H4 (cell line): ENCODE measurements around the gene DUSP23. TPM values are rescaled to one million over a fixed set of nuclear protein-coding genes. Genes with fewer than 3 reads are reported as not detected.

Experiments used
- DNase-seq: peaks from one replicate; pipeline ENCODE4 v3.0.0-alpha.2; 2015; ENCODE audit warnings: low spot score
- total RNA-seq: library from RNA; depleted of rRNA; stranded (reverse); fragments of >200 nt; shearing (Covaris generic); gene quantifications from 2 replicates; pipeline ENCODE4 v1.2.3, GENCODE V29; 2014

The DUSP23 gene
- total RNA-seq, 1 experiment from 2014 or later: 14.8 TPM

DNA sequence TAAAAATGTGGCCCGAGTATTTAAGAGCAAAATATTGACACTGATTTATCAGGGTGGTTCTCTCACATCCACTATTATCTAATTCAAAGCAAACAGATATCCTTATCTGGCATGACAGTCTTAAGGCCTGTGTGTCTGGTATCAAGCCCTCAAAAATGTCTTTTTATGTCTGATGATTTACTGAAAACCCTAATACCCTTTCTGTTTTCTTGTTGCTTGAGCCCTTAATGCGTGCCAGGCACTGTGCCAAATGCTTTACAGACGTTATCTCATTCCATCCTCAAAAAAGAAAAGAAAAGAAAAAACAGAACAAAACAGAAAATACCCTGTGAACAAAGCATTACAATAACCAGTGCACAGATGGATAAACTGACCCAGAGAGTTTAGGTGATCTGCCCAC, 5.7 kb downstream of the DUSP23 start:
- DNase-seq: no peak

DNA sequence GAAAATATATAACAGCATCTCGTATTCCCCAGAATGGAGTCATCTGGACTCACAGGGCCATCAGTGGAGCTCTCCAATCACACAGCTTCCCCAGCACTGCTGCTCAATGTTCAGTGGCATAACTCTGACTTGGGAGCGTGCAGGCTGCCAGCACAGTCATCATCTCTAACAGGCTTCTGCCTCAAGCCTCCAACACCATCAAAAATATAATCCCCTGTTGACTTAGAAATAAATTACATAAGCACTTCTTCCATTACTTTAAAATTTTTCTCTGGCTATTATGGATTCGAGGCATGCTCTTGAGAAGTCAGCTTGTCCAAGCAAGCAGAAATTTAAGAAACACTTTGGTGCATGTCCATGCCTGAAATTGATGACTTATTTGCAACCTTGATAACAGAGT, 6.2 kb downstream of the DUSP23 start:
- no peak for DNase-seq

DNA sequence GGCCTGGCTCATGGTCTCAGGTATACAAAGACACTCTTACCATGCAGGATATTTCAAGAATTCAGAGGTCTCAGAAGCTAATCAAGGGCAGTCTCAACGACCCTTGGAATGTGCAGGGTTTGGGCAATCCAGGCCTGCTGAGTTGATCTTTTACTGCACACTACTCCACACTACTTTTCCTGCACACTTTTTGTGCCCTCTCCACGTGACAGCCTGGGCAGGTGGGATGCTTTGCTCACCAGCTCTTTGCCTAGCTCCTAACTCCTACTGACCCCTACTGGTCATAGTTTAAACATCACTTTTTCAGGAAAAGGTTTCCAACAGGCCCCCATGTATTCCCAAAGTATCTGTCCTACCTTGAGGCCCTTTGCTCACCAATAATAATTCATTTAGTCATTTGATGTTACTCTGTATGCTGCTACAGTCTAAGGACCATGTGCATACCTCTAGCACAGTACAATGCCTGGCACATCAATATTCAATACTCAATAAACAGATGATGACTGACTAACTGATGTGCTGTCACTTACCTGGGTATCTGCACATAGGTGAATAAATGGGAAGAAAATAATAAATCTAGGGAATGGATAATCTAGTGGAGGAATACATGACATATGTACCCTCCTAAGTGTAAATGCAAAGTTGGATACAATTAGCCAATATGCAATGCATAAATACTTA, 9.6 kb downstream of the DUSP23 start:
- DNase-seq: peak; percentile 31

DNA sequence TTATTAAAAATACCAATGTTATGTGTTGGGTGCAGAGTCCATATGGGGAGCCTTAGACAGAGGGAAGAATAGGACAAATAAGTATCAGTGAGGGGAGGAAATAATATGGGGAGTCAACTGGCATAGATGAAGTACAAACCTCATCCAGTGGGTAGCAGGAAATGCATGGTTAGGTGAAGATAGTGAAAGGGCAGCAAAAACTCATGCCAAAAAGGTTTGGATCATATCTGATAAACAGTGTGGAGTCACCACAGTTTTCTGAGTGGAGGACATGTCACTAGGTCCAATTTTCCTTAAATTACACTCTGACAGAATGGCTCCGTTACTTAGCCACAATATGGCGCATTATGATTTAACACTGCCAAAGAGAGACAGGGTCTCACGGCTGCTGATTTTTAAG, 10.3 kb downstream of the DUSP23 start:
- DNase-seq: no peak

DNA sequence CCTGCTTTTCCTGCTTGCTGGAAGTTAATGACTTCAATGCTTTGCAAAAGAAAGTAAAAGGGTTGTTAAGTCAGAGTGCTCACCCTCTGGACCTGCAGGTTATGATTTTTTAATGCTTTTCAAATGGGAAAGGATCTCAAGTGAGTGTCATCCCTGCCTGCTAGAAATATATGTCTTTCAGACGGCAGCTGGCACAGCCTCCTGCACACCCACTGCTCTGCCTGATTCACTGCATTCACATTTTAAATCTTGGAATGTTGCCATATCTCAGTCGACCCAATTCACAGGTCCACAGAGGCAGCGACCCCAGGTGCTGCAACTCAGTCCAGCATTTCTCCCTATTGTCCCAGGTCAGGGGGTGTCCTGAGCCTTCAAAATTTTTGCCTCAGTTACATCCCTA, 10.7 kb downstream of the DUSP23 start:
- no peak for DNase-seq

DNA sequence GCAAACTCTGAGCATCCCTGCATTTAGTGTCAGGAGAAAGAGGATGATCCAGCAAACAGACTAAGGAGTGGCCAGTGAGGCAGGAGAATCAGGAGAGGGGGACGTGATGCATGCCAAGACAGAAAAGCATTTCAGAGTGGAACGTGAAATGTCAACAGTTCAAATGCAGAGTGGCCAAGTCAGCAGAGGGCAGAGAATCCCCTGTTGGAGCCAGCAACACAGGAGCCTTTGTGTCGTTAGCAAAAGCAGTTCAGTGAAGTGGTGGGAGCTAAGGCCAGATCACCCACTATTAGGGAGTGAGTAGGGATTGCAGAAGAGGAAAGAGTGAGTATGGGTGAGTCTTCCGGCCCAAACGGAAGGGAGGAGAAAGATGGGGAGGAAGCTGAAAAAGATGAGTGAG, 14.8 kb downstream of the DUSP23 start:
- no peak for DNase-seq

DNA sequence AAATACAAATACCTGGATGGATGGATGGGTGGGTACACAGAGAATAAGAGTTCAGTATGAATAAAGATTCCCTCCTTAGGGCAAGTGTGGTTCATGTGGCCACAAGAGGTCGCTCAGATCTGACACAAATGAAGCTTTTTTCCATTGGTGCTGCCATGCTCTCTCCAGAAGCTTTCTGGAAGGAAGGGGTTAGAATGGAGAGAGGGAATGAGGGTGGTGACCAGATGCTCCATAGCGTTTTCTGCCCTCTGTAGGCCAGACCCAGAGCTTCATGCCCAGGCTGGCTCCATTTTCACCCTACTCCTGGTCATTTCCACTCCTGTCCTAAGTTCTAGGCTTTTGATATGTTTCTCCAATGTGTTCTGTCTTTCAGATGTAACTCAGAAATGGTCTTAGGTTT, 18.1 kb downstream of the DUSP23 start:
- DNase-seq: peak; percentile 89

DNA sequence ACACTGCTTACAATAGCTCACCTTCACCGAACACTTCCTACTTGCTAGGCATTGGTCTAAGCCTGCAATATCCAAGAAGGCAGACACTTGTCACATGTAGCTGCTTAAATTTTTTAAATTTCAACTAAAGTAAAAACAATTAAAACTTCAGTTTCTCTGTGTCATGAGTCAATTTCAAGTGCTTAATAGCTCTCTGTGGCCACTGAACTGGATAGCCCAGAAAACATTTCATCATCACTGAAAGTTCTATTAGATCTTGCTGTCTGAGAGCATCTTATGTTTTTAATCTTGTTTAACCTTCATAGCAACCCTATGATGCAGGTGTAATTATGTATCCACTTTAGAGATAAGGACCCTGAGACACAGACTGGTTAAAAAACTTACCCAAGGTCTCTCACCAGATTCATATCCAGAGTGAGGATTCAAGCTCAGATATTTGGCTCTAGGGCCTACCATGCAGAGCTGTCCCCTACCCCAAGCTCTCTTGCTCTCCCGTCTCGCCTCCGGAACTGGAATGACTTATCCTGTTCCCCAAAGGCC, 18.8 kb downstream of the DUSP23 start:
- DNase-seq: no peak

DNA sequence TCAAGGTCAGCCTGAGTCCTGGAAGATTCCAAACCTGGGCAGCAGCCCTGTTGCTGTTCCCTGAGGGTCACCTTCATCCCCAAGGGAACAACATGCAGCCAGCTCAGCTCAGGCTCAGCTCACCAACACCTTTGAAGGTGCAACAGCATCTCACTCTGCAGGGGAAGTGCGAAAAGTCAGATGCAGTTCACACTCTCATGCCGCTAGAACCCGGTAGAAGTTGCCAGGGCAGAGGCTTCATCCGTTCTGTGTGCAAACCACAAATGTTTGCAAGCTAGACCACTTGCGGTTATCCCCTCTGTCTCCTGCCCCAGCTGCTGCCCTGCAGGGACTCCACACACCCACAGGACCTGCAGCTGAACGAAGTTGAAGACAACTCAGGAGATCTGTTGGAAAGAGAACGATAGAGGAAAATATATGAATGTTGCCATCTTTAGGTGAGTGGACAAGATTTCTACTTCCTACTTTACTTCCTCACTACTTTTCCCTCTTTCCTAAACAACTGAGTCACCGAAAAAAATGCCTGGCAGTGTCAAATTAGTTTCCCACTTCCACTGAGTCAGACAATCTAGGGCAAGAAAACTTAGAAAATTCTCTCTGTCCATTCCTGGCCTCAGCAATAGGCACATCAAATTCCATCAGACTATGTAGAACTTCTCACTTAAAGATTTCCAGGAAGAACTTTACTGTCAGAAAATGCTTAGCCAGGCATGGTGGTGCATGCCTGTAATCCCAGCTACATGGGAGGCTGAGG, 19.6 kb downstream of the DUSP23 start:
- DNase-seq: peak; percentile 17

DNA sequence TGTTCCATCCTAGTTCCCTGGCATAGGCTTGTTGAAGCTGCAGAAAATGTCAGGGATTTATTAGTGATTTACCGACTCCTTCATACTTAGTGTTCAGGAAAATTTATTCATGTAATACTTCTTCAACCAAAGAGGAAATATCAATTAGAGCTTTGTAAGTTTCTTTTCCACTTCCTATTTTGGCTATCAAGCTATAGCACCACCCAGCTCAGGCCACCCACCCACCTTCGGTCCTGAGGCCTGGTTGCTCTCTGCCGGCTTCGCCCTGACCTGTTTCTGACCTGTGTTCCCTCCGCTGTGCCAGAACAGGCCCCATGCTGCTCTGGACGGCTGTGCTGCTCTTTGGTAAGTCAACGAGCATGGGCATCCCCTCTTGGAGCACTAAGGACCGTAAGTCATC, 21.3 kb downstream of the DUSP23 start, which contains the start of gene FCRL6:
Gene FCRL6, plus strand, starts transcription at position 250 of the 400 bp plus-strand sequence. Its CDS starts 65 bp downstream, at position 315.
- DNase-seq: no peak

DNA sequence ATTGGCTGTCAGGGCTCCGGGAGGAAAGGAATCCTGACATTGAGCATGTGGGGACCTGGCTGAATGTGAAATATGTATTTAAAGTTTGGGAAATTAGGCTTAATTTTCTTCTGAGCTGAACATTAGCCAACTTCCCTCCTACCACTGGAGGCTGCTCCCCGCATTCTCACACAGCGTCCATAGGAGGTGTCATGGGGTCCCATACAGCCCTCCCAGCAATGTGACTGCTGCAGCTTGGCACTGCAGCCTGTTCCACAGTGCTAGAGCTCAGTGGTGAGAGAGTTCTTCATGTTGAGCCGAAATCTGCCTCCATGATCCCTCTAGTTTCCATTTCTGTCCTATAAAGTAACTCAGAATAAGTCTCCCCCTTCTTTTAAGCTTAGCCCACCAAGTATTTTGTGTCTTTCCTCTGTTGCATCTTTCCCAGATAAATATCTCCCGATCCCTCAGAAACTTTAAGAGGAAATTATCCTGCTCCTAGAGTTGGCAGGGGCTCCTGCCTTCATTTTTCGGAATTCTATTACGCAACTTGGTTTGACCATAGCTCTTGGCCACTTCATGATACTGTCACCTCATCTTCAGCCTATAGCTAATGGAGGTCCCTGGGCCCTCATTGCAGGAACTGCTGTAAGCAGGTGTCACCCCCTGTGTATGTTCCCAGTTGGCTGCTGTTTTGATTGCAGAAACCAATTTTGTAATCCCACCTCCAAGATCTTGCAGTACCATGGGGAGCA, 23.4 kb downstream of the DUSP23 start:
- no peak for DNase-seq

DNA sequence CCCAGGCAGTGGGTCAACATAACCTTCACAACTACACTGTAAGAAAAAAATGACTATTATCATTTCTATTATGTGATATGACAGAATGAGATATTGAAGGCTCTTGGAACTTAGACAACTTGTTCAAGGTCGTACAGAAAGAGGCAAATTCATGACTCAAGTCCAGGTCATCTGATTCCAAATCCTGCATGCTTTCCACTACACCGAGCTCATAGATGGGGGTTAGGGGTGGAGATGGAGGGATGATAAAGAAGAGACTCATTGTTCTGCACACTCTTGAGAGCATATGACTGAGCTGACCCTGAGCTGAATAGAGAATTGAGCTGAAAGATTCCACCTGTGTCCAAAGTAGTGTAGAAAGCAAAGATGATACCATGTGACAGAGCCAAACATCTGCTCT, 24.2 kb downstream of the DUSP23 start:
- DNase-seq: no peak

DNA sequence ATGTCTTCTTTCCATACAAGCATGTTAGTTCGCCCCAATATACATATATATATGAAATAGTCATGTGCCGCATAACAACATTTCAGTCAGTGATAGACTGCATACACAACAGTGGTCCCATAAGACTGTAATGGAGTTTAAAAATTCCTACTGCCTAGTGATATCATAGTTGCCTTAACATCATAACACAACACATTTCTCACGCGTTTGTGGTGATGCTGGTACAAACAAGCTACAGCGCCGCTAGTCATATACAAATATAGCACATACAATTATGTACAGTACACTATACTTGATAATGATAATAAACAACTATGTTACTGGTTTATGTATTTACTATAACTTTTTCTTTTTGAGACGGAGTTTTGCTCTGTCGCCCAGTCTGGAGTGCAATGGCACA, 35.2 kb downstream of the DUSP23 start:
- no peak for DNase-seq

DNA sequence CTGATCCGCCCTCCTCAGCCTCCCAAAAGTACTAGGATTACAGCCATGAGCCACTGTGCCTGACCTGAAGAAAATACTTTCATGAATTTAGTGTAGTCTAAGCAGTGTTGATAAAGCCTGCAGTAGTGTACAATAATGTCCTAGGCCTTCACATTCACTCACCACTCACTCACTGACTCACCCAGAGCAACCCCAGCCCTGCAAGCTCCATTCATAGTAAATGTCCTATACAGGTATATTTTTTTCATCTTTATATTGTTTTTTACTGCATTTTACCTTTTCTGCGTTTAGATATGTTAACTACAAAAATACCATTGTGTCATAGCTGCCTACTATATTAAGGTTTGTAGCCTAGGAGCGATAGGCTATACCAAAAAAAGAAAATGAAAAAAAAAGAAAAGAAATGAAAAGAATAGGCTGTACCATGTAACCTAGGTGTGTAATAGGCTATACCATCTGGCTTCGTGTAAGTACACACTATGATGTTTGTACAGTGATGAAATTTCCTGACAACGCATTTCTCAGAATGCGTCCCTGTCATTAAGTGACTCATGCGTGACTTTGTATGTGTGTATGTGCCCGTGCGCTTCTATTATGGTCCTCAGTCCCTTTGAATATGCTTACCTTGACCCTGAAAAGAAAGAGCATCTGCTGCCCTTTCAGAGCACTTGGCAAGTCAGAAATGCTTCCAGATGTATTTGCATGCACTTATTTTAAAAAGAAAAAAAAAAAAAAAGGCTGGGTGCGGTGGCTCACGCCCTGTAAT, 36.7 kb downstream of the DUSP23 start:
- DNase-seq: peak; percentile 61

DNA sequence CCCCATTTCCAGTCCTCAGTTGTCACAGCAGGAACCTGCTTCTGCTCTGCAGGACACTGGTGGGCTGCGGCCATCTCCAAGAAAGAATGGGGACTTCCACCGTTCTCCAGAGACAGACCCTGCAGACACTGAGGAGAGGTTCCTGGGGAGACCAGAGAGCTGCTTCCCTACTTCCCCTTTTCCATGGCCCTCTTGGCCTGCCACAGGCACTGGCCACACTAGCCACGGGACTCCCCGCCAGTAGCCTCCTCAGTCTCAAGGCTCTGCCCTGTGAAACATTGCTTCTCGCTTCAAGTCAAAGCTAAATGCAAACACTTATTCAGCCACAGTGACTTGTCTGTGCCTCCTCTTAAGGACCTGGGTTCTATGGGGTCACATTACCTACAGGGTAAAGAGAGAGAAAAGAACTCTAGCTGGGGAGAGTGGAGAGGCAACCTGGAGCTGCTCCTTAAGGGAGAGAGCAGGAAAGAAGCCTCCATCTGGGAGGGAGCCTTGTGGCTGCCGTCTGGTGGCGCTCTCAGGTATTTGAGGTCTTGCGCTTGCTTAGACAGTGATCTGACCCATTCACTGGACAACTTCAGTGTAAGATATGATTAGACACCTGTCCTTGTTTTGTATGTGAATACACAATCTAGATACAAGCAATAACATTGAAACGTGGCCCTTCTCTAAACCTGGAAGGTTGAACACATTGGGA, 40.6 kb downstream of the DUSP23 start:
- DNase-seq: no peak

DNA sequence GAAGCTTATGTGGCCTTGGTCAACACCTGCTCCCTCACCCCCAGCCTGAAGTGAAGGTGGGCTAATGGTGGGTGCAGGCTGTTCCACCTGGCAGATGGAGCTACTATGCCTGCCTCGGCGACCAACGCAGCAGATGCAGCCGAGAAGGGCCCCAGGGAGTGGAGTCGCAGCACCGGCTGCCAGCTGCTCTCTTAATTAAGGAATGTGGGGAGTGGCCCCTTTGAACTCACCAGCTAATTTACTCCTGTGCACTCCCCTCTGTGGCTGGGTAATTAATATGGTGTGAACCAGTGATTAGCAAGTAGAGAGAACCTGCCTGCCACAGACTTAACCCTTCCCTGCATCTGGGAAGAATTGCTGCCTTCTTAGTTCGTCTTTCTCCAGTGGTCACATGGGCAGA, 42.6 kb downstream of the DUSP23 start:
- no peak for DNase-seq

DNA sequence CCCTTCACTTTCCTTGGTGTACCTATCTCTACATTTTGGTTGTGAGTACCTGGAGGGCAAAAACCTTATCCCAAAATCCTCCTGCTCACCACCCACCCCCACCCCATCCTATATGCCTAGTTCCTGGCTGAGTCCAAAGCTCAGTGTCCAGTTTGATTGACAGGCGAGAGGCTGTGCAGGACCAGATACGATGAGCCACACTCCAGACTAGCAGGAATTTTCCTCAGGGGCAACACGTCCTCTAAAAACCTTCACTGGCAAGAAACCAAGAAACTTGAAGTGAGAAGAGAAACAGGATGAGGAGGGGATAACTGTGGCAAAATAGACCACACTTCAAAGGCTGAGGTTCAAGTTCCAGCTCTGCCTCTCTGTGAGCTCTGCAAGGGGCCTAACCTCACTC, 44.8 kb downstream of the DUSP23 start:
- no peak for DNase-seq

DNA sequence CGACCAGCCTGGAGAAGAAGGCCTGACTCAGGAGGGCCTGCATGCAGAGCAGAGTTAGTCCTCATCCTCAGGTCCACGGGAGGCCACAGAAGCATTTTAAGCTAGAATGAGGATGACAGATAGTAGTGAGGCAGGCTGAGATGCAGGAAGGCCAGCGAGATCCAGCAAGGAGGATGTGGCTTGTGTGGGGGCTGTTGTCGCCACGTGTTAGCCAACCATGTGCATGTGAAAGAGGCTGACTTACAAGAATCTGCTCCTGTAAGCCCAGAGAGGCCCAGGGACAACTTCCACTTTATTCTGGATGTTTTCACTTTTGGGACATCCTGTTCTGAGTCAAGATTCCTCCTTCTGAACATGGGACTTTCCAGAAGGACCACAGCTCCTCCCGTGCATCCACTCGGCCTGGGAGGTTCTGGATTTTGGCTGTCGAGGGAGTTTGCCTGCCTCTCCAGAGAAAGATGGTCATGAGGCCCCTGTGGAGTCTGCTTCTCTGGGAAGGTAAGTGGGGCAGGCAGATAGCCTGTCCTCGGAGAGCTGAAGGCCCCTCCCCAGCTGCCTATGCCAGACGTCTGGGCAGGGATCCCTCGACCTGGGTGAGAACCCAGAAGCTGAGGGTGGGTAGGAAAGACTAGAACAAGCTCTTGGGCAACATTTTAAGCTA, 45.8 kb downstream of the DUSP23 start, which contains the start of gene SLAMF8:
Gene SLAMF8, plus strand, starts transcription at position 433 of the 661 bp plus-strand sequence. Its CDS starts 26 bp downstream, at position 459.
- DNase-seq: no peak

DNA sequence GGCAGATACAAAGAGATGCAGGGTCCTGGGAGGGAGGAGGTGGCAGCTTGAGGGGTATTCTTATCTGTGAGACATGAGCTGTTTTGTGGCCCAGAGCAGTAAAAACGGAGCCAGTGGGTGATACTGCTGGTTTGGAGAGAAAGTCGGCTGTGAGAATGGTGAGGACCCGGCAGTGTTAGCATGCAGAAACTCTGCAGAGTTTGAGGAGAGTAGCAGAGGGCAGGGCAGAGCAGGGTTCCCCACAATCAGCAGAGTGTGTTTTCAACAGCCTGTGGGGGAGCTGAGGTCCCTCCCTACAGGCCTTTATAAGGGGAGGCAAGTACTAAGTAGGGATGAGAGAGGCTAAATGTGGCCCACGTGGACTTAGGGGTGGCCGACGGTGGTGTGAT, 46.3 kb downstream of the DUSP23 start:
- no peak for DNase-seq

DNA sequence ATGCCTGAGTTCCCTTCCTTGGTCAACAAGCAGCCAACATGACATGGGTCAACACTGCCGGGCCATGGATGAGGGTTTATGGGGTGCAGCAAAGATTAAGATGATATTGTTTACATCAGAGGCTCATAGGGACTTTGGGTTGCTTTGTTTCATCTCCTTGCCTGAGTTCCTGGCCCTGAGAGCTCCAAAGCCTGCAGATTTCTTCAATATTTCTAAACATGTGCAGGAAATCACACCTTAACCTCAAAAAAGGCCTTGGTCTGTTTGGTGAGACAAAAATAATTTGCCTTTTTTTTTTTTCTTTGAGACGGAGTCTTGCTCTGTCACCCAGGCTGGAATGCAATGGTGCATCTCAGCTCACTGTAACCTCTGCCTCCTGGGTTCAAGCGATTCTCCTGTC, 46.8 kb downstream of the DUSP23 start:
- no peak for DNase-seq
